ENCODE measurements around the gene FAM200C.

The FAM200C gene

DNA sequence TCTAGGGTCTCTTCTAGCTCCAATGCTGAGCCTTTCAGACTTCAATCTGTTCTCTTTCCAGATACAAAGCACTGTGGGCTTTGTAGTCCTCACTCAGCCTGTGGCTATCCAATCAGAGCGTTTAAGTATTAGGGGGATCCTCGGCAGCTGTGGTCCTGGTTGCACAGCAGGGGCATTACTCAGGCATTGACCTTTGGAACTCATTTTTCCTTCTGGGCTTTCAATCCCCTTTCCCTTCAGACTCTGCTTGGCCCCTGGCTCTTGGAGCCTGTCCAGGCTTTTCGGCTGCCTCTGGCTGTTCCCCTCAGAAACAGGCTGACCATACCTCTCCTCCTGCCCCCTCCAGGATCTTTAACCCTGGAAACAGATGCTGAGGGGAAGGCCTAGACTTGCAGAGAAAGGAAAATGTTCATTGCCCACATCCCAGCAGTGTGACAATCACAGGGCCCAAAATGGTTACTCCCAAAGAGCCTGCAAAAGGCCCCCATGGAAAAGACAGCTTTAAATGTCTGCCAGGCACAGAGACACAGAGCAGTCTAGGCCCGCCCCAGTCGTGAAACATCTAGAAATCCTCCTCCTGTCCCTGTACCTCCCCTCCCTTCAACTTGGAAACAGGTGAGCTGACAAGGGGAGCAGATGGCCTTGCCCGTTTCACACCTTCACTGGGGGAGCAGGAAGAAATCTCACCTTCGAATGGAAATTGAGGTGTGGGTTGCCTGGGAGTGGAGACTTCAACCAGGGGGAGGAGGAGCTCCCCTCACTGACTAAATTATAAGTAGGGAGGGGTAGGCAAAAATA, 43.1 kb downstream of the FAM200C start:
- no peak for DNase-seq (ENCODE audit: low read depth)
- TF ChIP-seq, protein P1, sequence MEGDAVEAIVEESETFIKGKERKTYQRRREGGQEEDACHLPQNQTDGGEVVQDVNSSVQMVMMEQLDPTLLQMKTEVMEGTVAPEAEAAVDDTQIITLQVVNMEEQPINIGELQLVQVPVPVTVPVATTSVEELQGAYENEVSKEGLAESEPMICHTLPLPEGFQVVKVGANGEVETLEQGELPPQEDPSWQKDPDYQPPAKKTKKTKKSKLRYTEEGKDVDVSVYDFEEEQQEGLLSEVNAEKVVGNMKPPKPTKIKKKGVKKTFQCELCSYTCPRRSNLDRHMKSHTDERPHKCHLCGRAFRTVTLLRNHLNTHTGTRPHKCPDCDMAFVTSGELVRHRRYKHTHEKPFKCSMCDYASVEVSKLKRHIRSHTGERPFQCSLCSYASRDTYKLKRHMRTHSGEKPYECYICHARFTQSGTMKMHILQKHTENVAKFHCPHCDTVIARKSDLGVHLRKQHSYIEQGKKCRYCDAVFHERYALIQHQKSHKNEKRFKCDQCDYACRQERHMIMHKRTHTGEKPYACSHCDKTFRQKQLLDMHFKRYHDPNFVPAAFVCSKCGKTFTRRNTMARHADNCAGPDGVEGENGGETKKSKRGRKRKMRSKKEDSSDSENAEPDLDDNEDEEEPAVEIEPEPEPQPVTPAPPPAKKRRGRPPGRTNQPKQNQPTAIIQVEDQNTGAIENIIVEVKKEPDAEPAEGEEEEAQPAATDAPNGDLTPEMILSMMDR (IDR thresholded peaks at IDR 0.05; ENCODE audit: low read length, missing control alignments), result no peak
- H3K4me3 ChIP-seq (replicated peaks; ENCODE audit: low read depth, low read length), result no peak overlapping the region

DNA sequence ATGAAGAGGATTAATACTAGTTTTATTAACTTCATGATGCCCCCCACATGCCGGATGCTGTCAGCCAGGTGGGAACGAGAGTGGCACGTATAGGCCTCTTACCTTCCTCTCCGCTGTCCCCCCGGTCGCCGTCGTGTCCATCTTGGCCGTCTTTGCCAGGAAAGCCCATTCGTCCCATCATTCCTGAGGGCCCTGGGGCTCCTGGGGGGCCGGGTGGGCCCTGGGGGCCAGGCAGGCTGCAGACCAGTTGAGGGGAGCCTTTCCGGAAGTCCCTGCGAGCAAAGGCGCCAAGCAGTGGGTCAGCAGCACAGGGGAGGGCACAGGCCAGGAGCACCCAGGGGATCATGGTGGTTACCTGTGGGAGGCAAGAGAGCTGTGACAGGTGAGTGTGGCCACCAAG, 45.2 kb downstream of the FAM200C start:
- no peak overlapping the region for H3K4me3 ChIP-seq (replicated peaks; ENCODE audit: low read depth, low read length)
- no peak for DNase-seq (ENCODE audit: low read depth)
- TF ChIP-seq, protein P1 (IDR thresholded peaks at IDR 0.05; ENCODE audit: low read length, missing control alignments), result no peak

- TF ChIP-seq, protein P1 (IDR thresholded peaks at IDR 0.05; ENCODE audit: low read length, missing control alignments), result no peak
- no peak overlapping the region for H3K4me3 ChIP-seq (replicated peaks; ENCODE audit: low read depth, low read length)
- DNase-seq (ENCODE audit: low read depth), result no peak
Measured at GRCh38 chr5:160353379-160353778, 46.5 kb downstream of the FAM200C start.

DNA sequence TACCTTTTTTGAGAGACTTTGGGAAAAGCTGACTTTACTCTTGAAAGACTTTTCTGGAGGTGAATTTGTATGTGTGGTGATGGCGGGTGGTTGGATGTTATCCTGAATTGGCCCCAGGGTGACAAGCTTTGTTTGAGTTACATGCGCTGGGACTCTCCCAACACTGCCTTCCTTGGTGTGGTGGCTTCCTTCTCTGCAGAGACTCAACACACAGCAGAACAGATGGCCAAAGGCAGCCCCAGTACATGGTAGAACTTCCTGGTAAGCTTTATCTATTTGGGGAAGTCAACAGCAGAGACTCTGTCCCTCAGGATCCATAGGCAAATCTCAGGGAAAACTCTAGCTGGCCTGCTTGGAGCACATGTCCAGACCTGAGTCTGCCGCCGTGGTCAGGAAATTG, 47.5 kb downstream of the FAM200C start:
- TF ChIP-seq, protein P1 (IDR thresholded peaks at IDR 0.05; ENCODE audit: low read length, missing control alignments), result no peak
- DNase-seq (ENCODE audit: low read depth), result no peak
- no peak overlapping the region for H3K4me3 ChIP-seq (replicated peaks; ENCODE audit: low read depth, low read length)

GRCh38 chr5:160349935-160350303, 49.9 kb downstream of the FAM200C start:
- no peak for DNase-seq (ENCODE audit: low read depth)
- H3K4me3 ChIP-seq (replicated peaks; ENCODE audit: low read depth, low read length), result no peak overlapping the region
- TF ChIP-seq, protein P1 (IDR thresholded peaks at IDR 0.05; ENCODE audit: low read length, missing control alignments), result no peak

DNA sequence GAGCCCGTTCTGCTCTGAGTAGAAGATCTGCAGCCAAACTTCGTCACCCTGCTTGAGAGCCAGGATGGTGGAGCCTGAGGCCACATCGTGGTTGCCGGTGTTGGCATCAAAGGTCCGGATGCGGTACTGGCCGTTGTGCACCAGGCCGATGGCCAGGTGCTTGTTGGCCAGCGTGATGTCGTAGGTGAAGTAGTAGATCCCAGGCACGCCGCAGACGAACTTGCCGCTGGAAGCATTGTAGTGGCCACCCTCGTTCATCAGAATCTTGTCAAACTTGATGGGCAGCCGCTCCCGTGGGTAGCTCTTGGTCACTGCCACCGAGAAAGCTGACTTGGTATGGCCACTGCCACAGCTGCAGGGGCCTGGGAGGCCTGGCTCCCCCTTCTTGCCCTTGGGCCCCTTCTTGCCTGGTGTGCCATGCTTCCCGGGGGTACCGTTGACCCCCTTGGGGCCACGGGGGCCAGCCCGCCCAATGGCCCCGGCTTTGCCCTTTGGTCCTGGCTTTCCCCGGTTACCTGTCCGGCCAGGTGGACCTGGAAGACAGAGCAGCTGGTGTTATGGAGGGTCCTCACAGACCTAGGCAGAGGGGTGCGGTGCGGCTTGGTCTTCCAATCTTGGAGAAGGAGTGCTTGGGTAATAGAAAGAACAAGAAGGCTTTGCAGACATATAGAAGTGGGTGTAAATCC, 50.5 kb downstream of the FAM200C start:
- TF ChIP-seq, protein P1 (IDR thresholded peaks at IDR 0.05; ENCODE audit: low read length, missing control alignments), result no peak
- no peak for DNase-seq (ENCODE audit: low read depth)
- no peak overlapping the region for H3K4me3 ChIP-seq (replicated peaks; ENCODE audit: low read depth, low read length)
